GM23338 (cell line): ENCODE measurements around the gene BEST2.
"Not testable (repeated sequence)": the region's sequence is repeated elsewhere in the genome, so short reads cannot be mapped to it uniquely, and the experiment has no call there.

Experiments
- CREB1 ChIP-seq: fragments of 250-450 bp; sonication (Bioruptor Pico); IDR thresholded peaks from 2 replicates; pipeline ENCODE4 v1.5.0; 2020; ENCODE audit warnings: low read depth, mild to moderate bottlenecking, moderate library complexity
- CTCF ChIP-seq, 2 experiments: fragments of 200-600 bp in 1 of 2; sonication (generic) in 1 of 2; conservative IDR thresholded peaks; 2 replicates each; pipeline versions ENCODE4 v1.5.1 to v1.6.1; 2016 to 2017; ENCODE audit warnings: antibody characterized with exemption in 2 of 2, low read depth in 2 of 2, mild to moderate bottlenecking in 2 of 2, moderate library complexity in 1 of 2
- EZH2 ChIP-seq: fragments of 200-600 bp; sonication (generic); IDR thresholded peaks from one replicate; pipeline ENCODE4 v1.8.0; 2017; ENCODE audit warnings: antibody characterized with exemption, mild to moderate bottlenecking, low read depth; ENCODE audit not compliant: unreplicated experiment
- EZH2phosphoT487 ChIP-seq: fragments of 200-600 bp; sonication (generic); IDR thresholded peaks from one replicate; pipeline ENCODE4 v1.8.1; 2018; ENCODE audit warnings: antibody characterized with exemption; ENCODE audit not compliant: unreplicated experiment
- JUNB ChIP-seq: IDR thresholded peaks from one replicate; pipeline ENCODE4 v1.6.1; 2016; ENCODE audit warnings: antibody characterized with exemption; ENCODE audit not compliant: unreplicated experiment
- POLR2AphosphoS5 ChIP-seq: IDR thresholded peaks from 2 replicates; pipeline ENCODE4 v1.6.1; 2016; ENCODE audit warnings: antibody characterized with exemption, low read depth
- REST ChIP-seq: IDR thresholded peaks from one replicate; pipeline ENCODE4 v1.6.1; 2018; ENCODE audit warnings: antibody characterized with exemption; ENCODE audit not compliant: unreplicated experiment

- not testable (repeated sequence) for TF ChIP-seq POLR2AphosphoS5; CTCF (conservative IDR thresholded peaks at IDR 0.05; ENCODE audit: low read depth in 2 of 2); EZH2; REST; JUNB; CREB1 (CRISPR knock-in tag); EZH2phosphoT487
Observed at GRCh38 chr19:12797607-12798006, 46.0 kb downstream of the BEST2 start.
